ENCODE measurements around the gene CAMK2A. TPM values are rescaled to one million over a fixed set of nuclear protein-coding genes. Genes with fewer than 3 reads are reported as not detected.

CAMK2A gene
- total RNA-seq, 1 experiment from 2014 or later = not detected

DNA sequence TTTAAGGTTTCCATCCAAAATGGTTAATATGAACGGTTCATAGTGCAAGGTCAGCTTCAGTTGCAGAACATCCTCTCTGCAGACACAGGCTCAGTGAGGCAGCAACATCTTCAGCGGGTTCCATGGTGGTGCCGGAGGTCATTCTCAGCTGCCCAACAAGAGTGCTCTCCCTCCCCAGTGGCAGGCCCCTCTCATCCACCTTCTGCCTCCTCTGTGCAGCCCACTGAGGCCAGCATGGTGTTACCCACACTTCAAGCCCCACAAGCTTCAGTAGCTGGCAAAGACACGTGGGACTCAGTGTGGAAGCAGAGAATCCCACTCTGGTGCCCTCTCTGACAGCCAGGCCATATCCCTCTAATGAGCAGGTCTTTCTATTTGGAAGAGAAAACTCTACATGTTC, 17.2 kb upstream of the CAMK2A start:
- Histone ChIP-seq H3K9me3 (no peaks in the 10 kb centered on the region), H3K4me3 (ENCODE audit: low read depth, low read length) (no peak overlapping the region), H3K36me3 (ENCODE audit: control insufficient read depth, insufficient read depth, low read length) (no peaks in the 10 kb centered on the region), H3K4me1 (peaks cover 5% of the 10 kb centered on the region), H3K27me3 (replicated peaks; ENCODE audit: control insufficient read depth, insufficient read depth, low read length) (no peaks in the 10 kb centered on the region)
- intact Hi-C loops (cut with micrococcal nuclease; ENCODE audit: unreplicated experiment) = no loop called here
- Mint-ChIP-seq H3K27me3 (ENCODE audit: insufficient read depth, unreplicated experiment) (no peaks in the 10 kb centered on the region), H3K4me3 (ENCODE audit: unreplicated experiment) (no peak overlapping the region), H3K9me3 (ENCODE audit: unreplicated experiment) (no peaks in the 10 kb centered on the region), H3K36me3 (ENCODE audit: insufficient read depth, unreplicated experiment) (no peaks in the 10 kb centered on the region), H3K27ac (ENCODE audit: unreplicated experiment) (no peak overlapping the region), H3K4me1 (ENCODE audit: low read depth, unreplicated experiment) (no peaks in the 10 kb centered on the region)
- CTCF ChIA-PET = no interaction called here
- DNase-seq = no peak
- TF ChIP-seq, protein P1, sequence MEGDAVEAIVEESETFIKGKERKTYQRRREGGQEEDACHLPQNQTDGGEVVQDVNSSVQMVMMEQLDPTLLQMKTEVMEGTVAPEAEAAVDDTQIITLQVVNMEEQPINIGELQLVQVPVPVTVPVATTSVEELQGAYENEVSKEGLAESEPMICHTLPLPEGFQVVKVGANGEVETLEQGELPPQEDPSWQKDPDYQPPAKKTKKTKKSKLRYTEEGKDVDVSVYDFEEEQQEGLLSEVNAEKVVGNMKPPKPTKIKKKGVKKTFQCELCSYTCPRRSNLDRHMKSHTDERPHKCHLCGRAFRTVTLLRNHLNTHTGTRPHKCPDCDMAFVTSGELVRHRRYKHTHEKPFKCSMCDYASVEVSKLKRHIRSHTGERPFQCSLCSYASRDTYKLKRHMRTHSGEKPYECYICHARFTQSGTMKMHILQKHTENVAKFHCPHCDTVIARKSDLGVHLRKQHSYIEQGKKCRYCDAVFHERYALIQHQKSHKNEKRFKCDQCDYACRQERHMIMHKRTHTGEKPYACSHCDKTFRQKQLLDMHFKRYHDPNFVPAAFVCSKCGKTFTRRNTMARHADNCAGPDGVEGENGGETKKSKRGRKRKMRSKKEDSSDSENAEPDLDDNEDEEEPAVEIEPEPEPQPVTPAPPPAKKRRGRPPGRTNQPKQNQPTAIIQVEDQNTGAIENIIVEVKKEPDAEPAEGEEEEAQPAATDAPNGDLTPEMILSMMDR (IDR thresholded peaks at IDR 0.05; ENCODE audit: insufficient read depth in 1 of 2, low read depth in 1 of 2, low read length in 1 of 2, severe bottlenecking in 1 of 2, unreplicated experiment in 1 of 2) = no peak
- POLR2A ChIA-PET = no interaction called here
- BruUV-seq (replicated peaks) = no TSS peak

DNA sequence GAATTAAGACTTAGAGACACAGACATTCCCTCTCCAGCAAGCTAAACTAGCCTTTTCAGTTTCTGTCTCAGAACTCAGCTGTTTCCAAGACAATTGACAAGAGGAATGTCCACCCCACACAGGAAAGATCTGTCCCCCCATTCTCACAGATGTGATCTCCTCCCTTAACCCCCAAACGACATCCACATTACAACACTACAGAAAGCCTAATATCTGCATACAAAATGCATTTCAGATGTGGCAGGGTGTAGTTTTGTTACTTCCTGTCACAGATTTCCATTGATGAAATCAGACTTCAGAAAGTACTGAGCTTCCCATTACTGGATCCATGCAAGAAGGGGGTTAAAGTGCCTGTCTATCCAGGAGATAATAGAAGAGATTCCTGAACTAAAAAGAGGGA, 16.0 kb upstream of the CAMK2A start:
- no peak for DNase-seq
- Histone ChIP-seq H3K36me3 (ENCODE audit: control insufficient read depth, insufficient read depth, low read length) (no peaks in the 10 kb centered on the region), H3K4me3 (ENCODE audit: low read depth, low read length) (no peak overlapping the region), H3K9me3 (no peaks in the 10 kb centered on the region), H3K4me1 (peaks cover 5% of the 10 kb centered on the region), H3K27me3 (replicated peaks; ENCODE audit: control insufficient read depth, insufficient read depth, low read length) (no peaks in the 10 kb centered on the region)
- CTCF ChIA-PET = no interaction called here
- intact Hi-C loops (cut with micrococcal nuclease; ENCODE audit: unreplicated experiment) = no loop called here
- POLR2A ChIA-PET = no interaction called here
- Mint-ChIP-seq H3K4me3 (ENCODE audit: unreplicated experiment) (no peak overlapping the region), H3K9me3 (ENCODE audit: unreplicated experiment) (no peaks in the 10 kb centered on the region), H3K27ac (ENCODE audit: unreplicated experiment) (no peak overlapping the region), H3K4me1 (ENCODE audit: low read depth, unreplicated experiment) (no peaks in the 10 kb centered on the region), H3K36me3 (ENCODE audit: insufficient read depth, unreplicated experiment) (no peaks in the 10 kb centered on the region), H3K27me3 (ENCODE audit: insufficient read depth, unreplicated experiment) (no peaks in the 10 kb centered on the region)
- no TSS peak for BruUV-seq (replicated peaks)
- TF ChIP-seq, protein P1 (IDR thresholded peaks at IDR 0.05; ENCODE audit: insufficient read depth in 1 of 2, low read depth in 1 of 2, low read length in 1 of 2, severe bottlenecking in 1 of 2, unreplicated experiment in 1 of 2) = no peak

DNA sequence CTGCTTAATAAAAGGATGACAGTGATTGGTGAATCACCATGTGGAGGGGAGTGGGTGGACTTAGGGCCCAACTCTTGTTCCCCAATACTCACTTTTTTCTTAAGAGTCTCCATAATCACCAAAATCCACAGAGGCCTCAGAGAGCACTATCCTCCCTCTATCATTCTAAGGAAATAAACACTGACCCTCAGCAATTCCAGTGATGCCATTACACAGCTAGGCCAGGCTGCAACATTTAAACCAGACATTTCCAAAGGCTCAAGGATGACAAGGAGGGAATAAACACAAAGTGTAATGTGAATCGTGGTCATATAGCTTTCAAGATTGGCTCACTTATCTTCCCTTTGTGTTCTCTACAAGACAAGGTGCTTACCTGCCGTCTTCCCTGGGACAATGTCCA, 15.5 kb upstream of the CAMK2A start:
- Histone ChIP-seq H3K9me3 (no peaks in the 10 kb centered on the region), H3K4me3 (ENCODE audit: low read depth, low read length) (no peak overlapping the region), H3K36me3 (ENCODE audit: control insufficient read depth, insufficient read depth, low read length) (no peaks in the 10 kb centered on the region), H3K27me3 (replicated peaks; ENCODE audit: control insufficient read depth, insufficient read depth, low read length) (no peaks in the 10 kb centered on the region), H3K4me1 (peaks cover 5% of the 10 kb centered on the region)
- no peak for DNase-seq
- intact Hi-C loops (cut with micrococcal nuclease; ENCODE audit: unreplicated experiment) = no loop called here
- no peaks in the 10 kb centered on the region for H3K9me3 Mint-ChIP-seq (ENCODE audit: unreplicated experiment)
- POLR2A ChIA-PET = no interaction called here
- TF ChIP-seq, protein P1 (IDR thresholded peaks at IDR 0.05; ENCODE audit: insufficient read depth in 1 of 2, low read depth in 1 of 2, low read length in 1 of 2, severe bottlenecking in 1 of 2, unreplicated experiment in 1 of 2) = no peak
- no peaks in the 10 kb centered on the region for H3K4me1 Mint-ChIP-seq (ENCODE audit: low read depth, unreplicated experiment)
- CTCF ChIA-PET = no interaction called here
- H3K27me3 Mint-ChIP-seq (ENCODE audit: insufficient read depth, unreplicated experiment) = no peaks in the 10 kb centered on the region
- BruUV-seq (replicated peaks) = no TSS peak
- H3K36me3 Mint-ChIP-seq (ENCODE audit: insufficient read depth, unreplicated experiment) = no peaks in the 10 kb centered on the region
- H3K4me3 Mint-ChIP-seq (ENCODE audit: unreplicated experiment) = no peak overlapping the region
- H3K27ac Mint-ChIP-seq (ENCODE audit: unreplicated experiment) = no peak overlapping the region
